Measurements from ENCODE around the gene BMP2. TPM values are rescaled to one million over a fixed set of nuclear protein-coding genes. Genes with fewer than 3 reads are reported as not detected.

The BMP2 gene
- total RNA-seq, 2 donors from 2014 or later = 13.5 to 14.8 TPM

GRCh38 chr20:6802227-6802626 is 34.7 kb downstream of the BMP2 start:
- H3K9me3 ChIP-seq = no peaks in the 10 kb centered on the region
- no peaks in the 10 kb centered on the region for H3K27me3 ChIP-seq
- H3K27ac ChIP-seq = no peak overlapping the region
- H3K36me3 ChIP-seq (replicated peaks in 1 of 2; ENCODE audit: insufficient read depth in 1 of 2, low read depth in 2 of 2) = no peaks in the 10 kb centered on the region
- H3K4me1 ChIP-seq = no peaks in the 10 kb centered on the region
- H3K4me3 ChIP-seq = no peak overlapping the region
- no peak for DNase-seq
- 87 to 92% methylated on average over 2 of the region's 2 CpGs for WGBS, 2 donors
- intact Hi-C loops (cut with DNase I) = no loop called here
- TF ChIP-seq CTCF (IDR thresholded peaks at IDR 0.05) = no peak
- no peak for TF ChIP-seq POLR2A (IDR thresholded peaks at IDR 0.05)
- ATAC-seq = no peak

GRCh38 chr20:6806275-6806674 is 38.8 kb downstream of the BMP2 start:
- intact Hi-C loops (cut with DNase I) = no loop called here

GRCh38 chr20:6811262-6812035 is 44.0 kb downstream of the BMP2 start:
- Histone ChIP-seq H3K4me1 (no peaks in the 10 kb centered on the region), H3K27me3 (peaks cover 0 to 9% of the 10 kb centered on the region in 2 donors), H3K27ac (no peak overlapping the region), H3K36me3 (replicated peaks in 1 of 2; ENCODE audit: insufficient read depth in 1 of 2, low read depth in 2 of 2) (no peaks in the 10 kb centered on the region), H3K9me3 (no peaks in the 10 kb centered on the region), H3K4me3 (no peak overlapping the region)
- ATAC-seq (no peak), DNase-seq (no peak)
- TF ChIP-seq POLR2A (IDR thresholded peaks at IDR 0.05) (no peak), CTCF (IDR thresholded peaks at IDR 0.05) (no peak)
- 50% methylated on average over 6 of the region's 6 CpGs for WGBS, 2 donors
- intact Hi-C loops (cut with DNase I) = loop anchor here (10.0 kb wide), 1 partner anchor 177 kb away; no protein-coding TSS in a partner anchor

More at GRCh38 chr20:6806275-6806674, 38.8 kb downstream of the BMP2 start:
- no peaks in the 10 kb centered on the region for H3K36me3 ChIP-seq (replicated peaks in 1 of 2; ENCODE audit: insufficient read depth in 1 of 2, low read depth in 2 of 2)
- no peak overlapping the region for H3K4me3 ChIP-seq
- no peak overlapping the region for H3K27ac ChIP-seq
- no peak for DNase-seq
- no peak for ATAC-seq
- 52 to 67% methylated on average over 1 of the region's 1 CpG for WGBS, 2 donors
- TF ChIP-seq POLR2A (IDR thresholded peaks at IDR 0.05) (no peak), CTCF (IDR thresholded peaks at IDR 0.05) (no peak)
- H3K9me3 ChIP-seq = no peaks in the 10 kb centered on the region
- no peaks in the 10 kb centered on the region for H3K27me3 ChIP-seq
- no peaks in the 10 kb centered on the region for H3K4me1 ChIP-seq

- Histone ChIP-seq H3K9me3 (no peaks in the 10 kb centered on the region), H3K27ac (no peak overlapping the region)
These were observed 45.0 kb downstream of the BMP2 start for GRCh38 chr20:6812530-6812929.

More at GRCh38 chr20:6812530-6812929, 45.0 kb downstream of the BMP2 start:
- Histone ChIP-seq H3K4me1 (no peaks in the 10 kb centered on the region), H3K36me3 (replicated peaks in 1 of 2; ENCODE audit: insufficient read depth in 1 of 2, low read depth in 2 of 2) (no peaks in the 10 kb centered on the region), H3K4me3 (no peak overlapping the region), H3K27me3 (peaks cover 0 to 9% of the 10 kb centered on the region in 2 donors)
- no peak for DNase-seq
- no peak for TF ChIP-seq CTCF (IDR thresholded peaks at IDR 0.05)
- no peak for TF ChIP-seq POLR2A (IDR thresholded peaks at IDR 0.05)
- ATAC-seq = no peak
- 28 to 36% methylated on average over 6 of the region's 6 CpGs for WGBS, 2 donors
- intact Hi-C loops (cut with DNase I) = loop anchor here (10.0 kb wide), 1 partner anchor 178 kb away; no protein-coding TSS in a partner anchor

Data from body of pancreas (tissue), 4 donors.